Stimulated activated naive CD8-positive, alpha-beta T cell treated with anti-CD3 and anti-CD28 coated beads, Interleukin-15, amount 100 ng/mL, for 72 hours (primary cell): ENCODE measurements around the gene KCTD19.

ENCODE experiments used
- ATAC-seq: fragments of 150-1000 bp; cut with Tn5 transposase; 2 replicates; pipeline ENCODE4 v1.10.0; 2021; ENCODE audit warnings: mild to moderate bottlenecking, moderate library complexity
- DNase-seq, 2 donors: peaks; one replicate each; pipeline ENCODE4 v3.0.0; 2021 to 2022
- H3K27ac Mint-ChIP-seq, 2 donors: one replicate each; pipeline ENCODE4 v1.8.0; 2022; ENCODE audit warnings: mild to moderate bottlenecking in 2 of 2, mixed read lengths in 2 of 2, moderate library complexity in 2 of 2
- H3K27me3 Mint-ChIP-seq: one replicate; pipeline ENCODE4 v1.8.0; 2022; ENCODE audit warnings: mixed read lengths
- H3K4me1 Mint-ChIP-seq: one replicate; pipeline ENCODE4 v1.8.0; 2022; ENCODE audit warnings: mild to moderate bottlenecking, mixed read lengths
- H3K4me3 Mint-ChIP-seq, 2 donors: one replicate each; pipeline ENCODE4 v1.8.0; 2022; ENCODE audit warnings: mild to moderate bottlenecking in 2 of 2, mixed read lengths in 2 of 2, moderate library complexity in 1 of 2
- H3K9me3 Mint-ChIP-seq, 2 donors: one replicate each; pipeline ENCODE4 v1.8.0; 2022; ENCODE audit warnings: mixed read lengths in 2 of 2

The KCTD19 gene

DNA sequence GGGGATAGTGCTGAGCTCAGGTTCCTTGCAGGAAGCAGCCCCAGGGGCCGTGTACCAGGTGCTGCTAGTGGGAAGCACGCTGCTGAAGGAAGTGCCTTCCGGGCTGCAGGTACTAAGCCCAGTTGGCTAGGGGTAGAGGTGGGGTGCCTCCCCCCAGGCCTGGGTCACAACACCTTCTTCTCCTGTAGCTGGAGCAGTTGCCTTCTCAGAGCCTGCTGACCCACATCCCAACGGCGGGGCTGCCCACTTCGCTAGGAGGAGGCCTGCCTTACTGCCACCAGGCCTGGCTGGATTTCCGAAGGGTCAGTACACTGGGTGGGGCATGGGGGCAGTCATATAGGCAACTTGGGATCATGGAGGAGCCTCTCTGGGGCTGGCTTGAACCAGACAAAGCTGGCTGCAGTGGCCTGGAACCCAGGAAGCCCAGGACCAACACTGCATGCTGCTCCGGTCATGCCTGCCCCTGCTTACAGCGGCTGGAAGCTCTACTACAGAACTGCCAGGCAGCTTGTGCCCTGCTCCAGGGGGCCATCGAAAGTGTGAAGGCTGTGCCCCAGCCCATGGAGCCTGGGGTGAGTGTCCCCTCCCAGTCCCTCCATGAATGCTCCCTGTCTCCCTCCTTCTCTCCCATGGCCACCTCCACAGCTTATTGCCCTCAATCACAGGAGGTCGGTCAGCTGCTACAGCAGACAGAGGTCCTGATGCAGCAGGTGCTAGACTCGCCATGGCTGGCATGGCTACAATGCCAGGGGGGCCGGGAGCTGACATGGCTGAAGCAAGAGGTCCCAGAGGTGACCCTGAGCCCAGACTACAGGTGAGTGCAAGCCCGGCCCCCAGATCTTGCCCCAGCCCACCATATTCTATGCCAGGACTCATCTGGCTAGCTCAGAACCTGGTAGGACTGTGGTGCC lies 44.8 kb downstream of the KCTD19 start:
- peaks cover 36% of the 10 kb centered on the region for H3K4me1 Mint-ChIP-seq
- no peak overlapping the region for H3K27ac Mint-ChIP-seq
- no peak overlapping the region for H3K4me3 Mint-ChIP-seq
- ATAC-seq, result no peak
- H3K27me3 Mint-ChIP-seq, result no peaks in the 10 kb centered on the region
- DNase-seq, result no peak
- H3K9me3 Mint-ChIP-seq, result no peaks in the 10 kb centered on the region

DNA sequence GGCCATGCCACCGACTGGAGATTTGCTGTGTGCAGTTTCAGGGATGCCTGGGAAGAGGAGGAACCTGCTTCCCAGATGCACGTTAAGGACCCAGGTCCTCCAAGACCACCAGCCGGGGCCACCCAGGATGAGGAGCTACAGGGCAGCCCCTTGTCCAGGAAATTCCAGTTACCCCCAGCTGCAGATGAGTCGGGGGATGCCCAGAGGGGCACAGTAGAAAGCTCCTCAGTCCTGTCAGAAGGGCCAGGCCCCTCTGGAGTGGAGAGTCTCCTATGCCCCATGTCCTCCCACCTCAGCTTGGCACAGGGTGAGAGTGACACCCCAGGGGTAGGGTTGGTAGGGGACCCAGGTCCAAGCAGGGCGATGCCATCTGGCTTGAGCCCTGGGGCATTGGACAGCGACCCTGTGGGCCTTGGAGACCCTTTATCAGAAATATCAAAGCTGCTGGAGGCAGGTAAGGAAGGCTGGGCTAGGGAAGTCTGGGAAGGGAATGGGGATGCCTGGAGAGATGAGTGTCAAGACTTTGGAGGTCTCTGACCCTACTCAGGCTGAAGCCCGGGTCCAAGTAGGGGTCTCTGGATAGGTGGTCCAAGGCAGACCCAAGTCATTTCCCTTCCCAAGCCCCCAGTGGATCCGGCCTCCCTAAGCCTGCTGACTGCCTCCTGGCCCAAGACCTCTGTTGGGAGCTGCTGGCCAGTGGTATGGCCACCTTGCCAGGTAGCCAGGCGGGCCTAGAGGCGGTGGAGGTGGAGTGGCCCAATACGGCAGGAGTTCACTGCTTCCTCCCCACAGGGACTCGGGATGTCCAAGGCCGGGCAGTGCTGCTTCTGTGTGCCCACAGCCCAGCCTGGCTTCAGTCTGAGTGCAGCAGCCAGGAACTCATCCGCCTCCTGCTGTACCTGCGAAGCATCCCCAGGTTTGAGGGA lies 46.2 kb downstream of the KCTD19 start:
- no peaks in the 10 kb centered on the region for H3K27me3 Mint-ChIP-seq
- DNase-seq (no peak), ATAC-seq (no peak)
- H3K9me3 Mint-ChIP-seq, result no peaks in the 10 kb centered on the region
- H3K27ac Mint-ChIP-seq, result peak overlapping the region; percentile 27 to 64
- peaks cover 42% of the 10 kb centered on the region for H3K4me1 Mint-ChIP-seq
- peak overlapping the region; percentile 82 to 93 for H3K4me3 Mint-ChIP-seq

DNA sequence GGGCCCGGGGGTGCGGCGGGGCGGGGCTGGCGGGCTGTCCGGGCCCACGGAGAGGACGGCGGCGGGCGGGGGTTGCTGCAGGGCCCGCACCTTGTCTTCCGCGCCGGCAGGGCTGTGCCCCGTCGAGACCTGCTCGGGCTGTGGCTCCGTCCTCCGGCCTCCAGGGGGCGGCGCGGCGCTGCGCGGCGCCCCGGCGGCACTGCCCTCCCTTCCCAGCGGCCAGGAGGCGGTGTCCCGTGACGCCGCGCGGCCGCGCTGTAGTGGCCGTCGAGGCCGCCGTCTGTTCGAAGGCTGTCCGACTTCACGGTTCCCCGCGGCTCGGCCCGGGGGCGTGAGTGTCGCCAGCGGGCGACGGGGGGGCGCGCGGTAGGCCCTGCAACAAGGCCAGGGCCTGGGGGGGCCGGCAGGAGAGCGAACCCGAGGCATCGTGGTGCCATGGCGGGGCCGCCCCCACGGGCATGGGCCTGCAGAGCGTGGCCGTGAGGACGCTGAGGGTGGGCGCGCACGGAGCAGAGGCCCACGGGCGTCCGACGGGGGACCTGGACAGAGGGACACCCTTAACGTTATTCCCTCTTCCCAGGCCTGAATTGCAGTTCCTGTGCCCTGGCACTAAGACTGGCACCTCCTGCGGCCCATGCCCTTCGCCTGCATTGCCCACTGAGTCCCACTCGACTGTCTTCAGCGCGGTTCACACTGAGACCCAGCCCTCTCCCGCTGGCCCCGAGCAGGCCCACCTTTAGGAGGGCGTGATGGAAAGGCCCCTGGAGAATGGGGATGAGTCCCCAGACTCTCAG lies 47.0 kb downstream of the KCTD19 start, which contains the start of gene PLEKHG4:
Gene PLEKHG4 (plus strand): TSS at position 237 of the 794 bp plus-strand sequence. CDS start 513 bp downstream, at position 750.
- ATAC-seq (peak; percentile 94), DNase-seq (peak; percentile 86 to 88)
- H3K4me1 Mint-ChIP-seq, result peaks cover 46% of the 10 kb centered on the region
- H3K27ac Mint-ChIP-seq, result peak within 1 kb of the TSS; percentile 78 to 91
- no peaks in the 10 kb centered on the region for H3K27me3 Mint-ChIP-seq
- H3K4me3 Mint-ChIP-seq, result peak within 1 kb of the TSS; percentile 82 to 93
- no peaks in the 10 kb centered on the region for H3K9me3 Mint-ChIP-seq

DNA sequence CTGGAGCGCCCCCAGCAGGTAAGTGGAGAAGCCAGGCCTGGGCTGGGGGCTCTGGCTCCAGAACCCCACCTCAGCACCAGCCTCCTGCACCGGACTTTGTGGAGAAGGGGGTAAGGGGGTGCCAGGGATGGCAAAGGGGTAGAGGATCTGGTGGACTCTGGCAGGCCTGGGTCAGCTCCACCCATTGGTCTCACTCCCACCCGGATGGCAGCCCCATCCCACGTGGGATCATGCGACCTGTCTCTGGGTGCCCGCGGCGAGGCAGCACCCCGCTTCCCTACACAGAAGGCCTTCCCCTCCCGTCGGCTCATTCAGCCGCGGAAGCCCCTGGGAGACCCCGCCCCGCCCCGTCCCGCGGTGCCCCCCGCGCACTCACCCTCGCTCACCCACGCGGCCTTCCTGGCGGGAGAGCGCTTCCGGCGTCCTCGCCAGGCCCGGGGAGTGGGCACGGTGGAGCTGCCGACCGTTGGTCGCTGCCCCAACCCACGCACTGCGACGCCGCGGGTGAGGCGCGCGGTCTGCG lies 47.7 kb downstream of the KCTD19 start:
- Mint-ChIP-seq H3K4me3 (peak overlapping the region; percentile 82 to 93), H3K27ac (peak overlapping the region; percentile 68 to 91), H3K27me3 (no peaks in the 10 kb centered on the region), H3K9me3 (no peaks in the 10 kb centered on the region), H3K4me1 (peaks cover 46% of the 10 kb centered on the region)
- peak in 1 of 2 donors; percentile 75 for DNase-seq
- peak; percentile 76 for ATAC-seq

DNA sequence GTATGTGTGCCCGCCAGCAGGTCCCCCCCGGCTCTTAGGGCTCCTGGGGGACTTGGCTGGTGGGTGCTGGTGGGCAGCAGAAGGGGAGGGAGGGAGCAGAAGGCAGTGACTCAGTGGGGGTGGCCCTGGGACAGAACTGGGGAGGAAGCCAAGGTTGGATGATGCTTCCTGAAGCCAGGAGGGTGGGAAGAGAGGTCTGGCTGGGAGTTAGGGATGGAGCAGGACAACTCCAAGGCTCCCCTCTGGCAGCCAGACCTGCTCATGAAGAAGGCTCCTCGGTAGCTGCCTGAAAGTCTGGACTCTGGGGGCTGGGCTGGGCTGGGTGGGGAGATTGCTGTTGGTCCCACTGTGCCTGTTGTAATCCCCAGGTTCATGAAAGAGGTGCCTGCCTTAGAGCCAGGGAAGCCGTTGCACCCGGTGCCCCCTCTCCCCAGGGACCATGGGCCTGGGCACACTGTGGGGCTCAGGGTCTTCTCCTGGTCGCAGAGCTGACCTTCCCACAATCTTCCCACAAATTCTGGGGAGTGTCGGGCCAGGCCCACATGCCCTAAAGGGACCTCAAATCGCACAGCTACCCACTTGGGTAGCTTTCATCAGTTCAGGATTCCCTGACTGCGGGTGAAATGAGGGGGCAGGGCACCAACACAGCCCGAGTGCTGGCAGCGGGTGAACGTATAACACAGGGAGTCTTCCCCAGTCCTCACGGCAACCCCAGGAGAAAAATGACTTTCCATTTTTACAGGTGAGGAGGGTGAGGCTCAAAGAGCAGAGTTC lies 48.4 kb downstream of the KCTD19 start:
- DNase-seq (no peak), ATAC-seq (no peak)
- Mint-ChIP-seq H3K9me3 (no peaks in the 10 kb centered on the region), H3K4me3 (peak overlapping the region; percentile 82 to 93), H3K27me3 (no peaks in the 10 kb centered on the region), H3K4me1 (peaks cover 46% of the 10 kb centered on the region), H3K27ac (peak overlapping the region; percentile 91 to 93)

DNA sequence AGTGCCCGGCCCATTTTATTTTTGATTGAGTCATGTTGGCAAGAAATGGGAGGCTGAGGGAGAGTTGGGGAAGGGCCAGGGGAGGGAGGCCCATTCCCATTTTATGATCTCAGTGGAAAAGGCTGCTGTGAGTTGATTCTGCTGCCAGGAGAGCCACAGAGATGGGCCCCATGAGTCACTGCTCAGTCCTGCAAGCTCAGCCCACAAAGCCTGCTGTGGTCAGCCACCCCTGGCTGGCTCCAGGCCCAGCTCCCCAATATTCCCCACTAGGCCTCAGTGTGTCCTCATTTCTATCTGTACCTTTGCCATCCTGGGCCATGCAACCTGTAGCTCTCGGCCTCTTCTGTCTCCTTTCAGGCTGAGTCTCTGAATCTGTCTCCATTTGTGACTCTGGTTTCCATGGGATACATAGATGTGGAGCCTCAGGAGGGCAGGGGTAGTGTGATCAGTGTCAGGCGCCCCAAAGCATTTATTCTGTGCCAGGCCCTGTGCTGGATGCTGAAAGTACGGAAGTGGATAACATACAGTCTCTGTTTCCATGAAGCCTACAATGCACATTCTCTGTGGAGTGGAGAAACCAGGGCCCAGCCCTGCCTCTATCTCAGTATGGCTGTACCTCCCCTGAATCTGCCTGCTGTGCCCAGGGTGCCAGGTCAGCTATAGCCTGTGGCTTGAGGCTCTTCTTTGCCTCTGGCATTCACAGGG lies 49.1 kb downstream of the KCTD19 start:
- peak in 1 of 2 donors; percentile 35 for DNase-seq
- H3K27ac Mint-ChIP-seq, result peak overlapping the region; percentile 42 to 93
- no peak for ATAC-seq
- peak overlapping the region; percentile 82 to 83 for H3K4me3 Mint-ChIP-seq
- peaks cover 46% of the 10 kb centered on the region for H3K4me1 Mint-ChIP-seq
- no peaks in the 10 kb centered on the region for H3K27me3 Mint-ChIP-seq
- H3K9me3 Mint-ChIP-seq, result no peaks in the 10 kb centered on the region

DNA sequence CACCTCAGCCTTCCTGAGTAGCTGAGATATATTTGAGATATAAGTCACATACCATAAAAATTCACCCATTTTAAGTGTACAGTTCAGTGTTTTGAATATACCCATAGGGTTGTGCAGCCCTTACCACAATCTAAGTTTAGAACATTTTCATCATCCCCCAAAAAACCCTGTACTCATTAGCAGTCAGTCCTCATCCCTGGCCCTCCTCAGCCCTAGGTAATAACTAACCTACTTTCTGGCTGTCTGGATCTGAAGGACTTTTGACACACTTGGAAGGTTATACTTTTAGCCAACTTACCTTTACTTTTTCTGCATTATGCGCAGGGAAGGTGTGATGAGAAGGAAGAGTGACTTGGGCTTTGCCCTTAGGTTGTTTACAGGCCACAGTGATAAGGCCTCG lies 51.2 kb downstream of the KCTD19 start:
- no peak for ATAC-seq
- no peak overlapping the region for H3K4me3 Mint-ChIP-seq

DNA sequence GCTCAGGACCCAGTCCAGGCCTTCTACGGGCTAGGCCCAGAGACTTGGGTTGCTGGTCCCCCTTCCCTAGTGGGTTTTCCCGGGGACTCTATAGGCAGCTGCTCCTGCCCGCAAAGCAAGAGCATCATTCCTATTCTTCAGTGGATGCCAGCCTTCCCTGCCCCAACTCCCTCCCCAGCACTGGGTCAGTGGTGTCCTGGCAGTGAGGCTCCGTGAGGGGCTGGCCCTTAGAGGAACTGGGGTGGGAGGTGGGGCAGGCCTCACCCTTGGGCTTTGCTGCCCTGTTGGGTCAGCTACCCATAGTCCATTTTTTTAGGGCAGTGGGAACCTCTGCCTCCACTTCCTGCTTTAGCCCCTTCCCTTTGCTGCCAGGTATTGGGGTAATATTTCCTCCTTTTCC lies 55.1 kb downstream of the KCTD19 start:
- Mint-ChIP-seq H3K27ac (peak overlapping the region in 1 of 2 donors; percentile 81), H3K27me3 (no peaks in the 10 kb centered on the region), H3K4me1 (peaks cover 12% of the 10 kb centered on the region), H3K4me3 (no peak overlapping the region), H3K9me3 (no peaks in the 10 kb centered on the region)
- ATAC-seq (peak; percentile 35), DNase-seq (no peak)

More for the DNA sequence above, 51.2 kb downstream of the KCTD19 start:
- Mint-ChIP-seq H3K27ac (peak overlapping the region; percentile 67 to 89), H3K9me3 (no peaks in the 10 kb centered on the region), H3K4me1 (peaks cover 42% of the 10 kb centered on the region), H3K27me3 (no peaks in the 10 kb centered on the region)
- no peak for DNase-seq

DNA sequence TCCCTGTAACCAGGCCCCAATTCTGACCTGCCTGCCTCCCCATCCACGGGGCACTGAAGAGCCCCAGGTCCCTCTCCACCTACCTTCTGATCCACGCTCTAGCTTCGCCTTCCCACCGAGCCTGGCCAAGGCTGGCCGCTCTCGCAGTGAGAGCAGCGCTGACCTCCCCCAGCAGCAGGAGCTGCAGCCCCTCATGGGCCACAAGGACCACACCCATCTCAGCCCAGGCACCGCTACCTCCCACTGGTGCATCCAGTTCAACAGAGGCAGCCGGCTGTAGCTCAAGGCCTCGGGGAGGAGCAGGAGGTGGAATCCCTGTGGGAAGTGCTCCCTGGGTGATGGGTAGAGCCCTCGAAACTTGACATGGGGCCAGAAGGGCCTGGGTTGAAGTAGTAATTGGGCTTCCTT lies 55.6 kb downstream of the KCTD19 start:
- ATAC-seq, result peak; percentile 23
- no peak for DNase-seq
- Mint-ChIP-seq H3K9me3 (no peaks in the 10 kb centered on the region), H3K4me3 (no peak overlapping the region), H3K27me3 (no peaks in the 10 kb centered on the region), H3K4me1 (peaks cover 7% of the 10 kb centered on the region), H3K27ac (peak overlapping the region in 1 of 2 donors; percentile 19)

DNA sequence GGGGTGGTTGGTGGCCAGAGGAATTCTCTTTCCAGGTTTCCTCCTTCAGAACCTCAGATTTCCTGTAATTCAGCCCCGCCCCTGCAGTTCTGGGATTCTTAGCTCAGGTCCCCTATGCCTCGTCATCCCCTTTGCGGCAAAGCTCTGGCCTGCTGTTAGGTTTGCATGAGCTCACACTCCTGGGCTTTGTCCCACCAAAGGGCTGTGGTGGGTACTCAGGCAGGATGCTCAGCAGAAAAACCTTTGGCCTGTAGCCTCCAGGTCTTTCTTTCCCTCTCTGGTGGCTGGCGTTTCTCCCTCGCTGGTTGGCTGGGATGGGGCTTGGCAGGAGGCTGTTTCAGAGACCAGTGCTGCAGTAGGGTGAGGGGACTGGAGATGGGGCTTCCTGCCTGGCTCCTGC lies 56.8 kb downstream of the KCTD19 start:
- H3K9me3 Mint-ChIP-seq, result no peaks in the 10 kb centered on the region

DNA sequence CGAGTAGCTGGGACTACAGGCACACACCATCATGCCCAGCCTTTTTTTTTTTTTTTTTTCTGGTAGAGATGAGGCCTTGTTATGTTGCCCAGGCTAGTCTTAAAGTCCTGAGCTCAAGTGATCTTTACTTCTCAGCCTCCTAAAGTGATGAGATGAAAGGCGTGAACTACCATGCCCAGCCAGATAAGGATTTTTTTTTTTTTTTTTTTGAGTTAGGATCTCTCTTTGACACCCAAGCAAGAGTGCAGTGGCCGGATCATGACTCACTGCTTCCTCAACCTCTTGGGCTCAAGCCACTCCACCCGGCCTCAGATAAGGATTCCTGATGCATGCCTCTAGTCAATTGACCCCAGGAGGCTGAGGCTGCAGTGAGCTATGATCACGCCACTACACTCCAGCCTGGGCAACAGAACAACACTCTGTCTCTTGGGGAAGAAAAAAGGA lies 58.4 kb downstream of the KCTD19 start:
- ATAC-seq (no peak), DNase-seq (no peak)
- H3K27me3 Mint-ChIP-seq, result peaks cover 9% of the 10 kb centered on the region
- H3K4me3 Mint-ChIP-seq, result no peak overlapping the region
- no peak overlapping the region for H3K27ac Mint-ChIP-seq
- no peaks in the 10 kb centered on the region for H3K4me1 Mint-ChIP-seq
- H3K9me3 Mint-ChIP-seq, result no peaks in the 10 kb centered on the region

More for the DNA sequence above, 56.8 kb downstream of the KCTD19 start:
- no peak overlapping the region for H3K27ac Mint-ChIP-seq
- DNase-seq (no peak), ATAC-seq (no peak)
- no peaks in the 10 kb centered on the region for H3K4me1 Mint-ChIP-seq
- H3K27me3 Mint-ChIP-seq, result no peaks in the 10 kb centered on the region
- H3K4me3 Mint-ChIP-seq, result no peak overlapping the region

DNA sequence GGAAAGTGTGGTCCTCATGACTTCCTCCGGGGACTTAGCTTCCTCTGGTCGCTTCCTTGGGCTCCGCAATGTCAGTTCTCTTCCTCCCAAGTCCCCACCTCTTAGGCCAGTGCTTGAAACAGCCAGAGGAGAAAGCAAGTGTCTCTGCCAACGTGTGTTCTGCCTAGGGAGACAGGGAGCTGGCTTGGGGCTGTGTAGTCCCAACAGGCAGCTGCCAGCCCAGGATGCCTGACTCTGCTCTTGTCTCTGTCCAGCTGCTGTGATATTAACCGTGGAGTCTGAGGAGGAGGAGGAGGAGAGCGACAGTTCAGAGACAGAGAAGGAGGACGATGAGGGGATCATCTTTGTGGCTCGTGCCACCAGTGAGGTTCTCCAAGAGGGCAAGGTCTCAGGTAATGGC lies 60.7 kb downstream of the KCTD19 start:
- H3K4me1 Mint-ChIP-seq, result no peaks in the 10 kb centered on the region
- no peak overlapping the region for H3K4me3 Mint-ChIP-seq
- no peaks in the 10 kb centered on the region for H3K9me3 Mint-ChIP-seq
- H3K27me3 Mint-ChIP-seq, result peaks cover 17% of the 10 kb centered on the region
- ATAC-seq, result no peak
- DNase-seq, result no peak
- H3K27ac Mint-ChIP-seq, result no peak overlapping the region

DNA sequence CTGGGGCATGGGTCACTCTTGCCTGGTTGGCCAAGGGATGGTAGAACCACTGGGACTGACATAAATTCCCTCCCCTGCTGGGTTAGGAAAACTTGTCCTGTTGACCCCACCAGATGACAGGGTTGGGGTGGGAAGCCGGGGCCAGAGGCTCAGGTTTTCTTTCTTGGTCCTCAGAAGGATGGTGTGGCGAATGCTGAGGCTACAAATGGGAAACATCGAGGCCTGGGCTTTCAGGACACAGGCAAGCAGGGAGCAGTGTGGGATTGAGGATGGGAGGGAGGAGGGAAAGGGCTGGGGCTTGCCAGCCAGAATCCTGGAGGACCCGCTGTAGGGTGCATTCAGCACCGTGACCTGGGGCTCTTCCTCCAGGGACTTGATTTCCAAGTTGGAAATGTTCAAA lies 61.7 kb downstream of the KCTD19 start:
- ATAC-seq, result no peak
- no peak for DNase-seq
- Mint-ChIP-seq H3K27me3 (peaks cover 17% of the 10 kb centered on the region), H3K27ac (no peak overlapping the region), H3K4me3 (no peak overlapping the region), H3K9me3 (no peaks in the 10 kb centered on the region), H3K4me1 (no peaks in the 10 kb centered on the region)

DNA sequence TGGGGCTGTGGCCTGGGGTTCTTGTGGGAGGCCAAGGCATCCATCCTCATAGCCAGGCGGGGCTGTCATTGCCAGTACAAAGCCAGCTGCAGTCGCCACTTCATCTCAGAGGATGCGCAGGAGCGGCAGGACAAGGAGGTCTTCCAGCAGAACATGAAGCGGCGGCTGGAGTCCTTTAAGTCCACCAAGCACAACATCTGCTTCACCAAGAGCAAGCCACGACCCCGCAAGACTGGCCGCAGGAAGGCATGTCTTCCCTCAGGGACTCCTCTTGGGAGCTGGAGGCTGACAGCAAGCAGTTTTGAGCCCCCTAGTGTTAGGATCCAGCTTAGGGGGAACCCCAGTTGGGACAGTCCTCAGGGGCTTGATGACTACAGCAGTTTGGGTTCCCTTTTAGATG lies 62.3 kb downstream of the KCTD19 start:
- H3K9me3 Mint-ChIP-seq, result no peaks in the 10 kb centered on the region
- H3K4me3 Mint-ChIP-seq, result no peak overlapping the region
- H3K27ac Mint-ChIP-seq, result no peak overlapping the region
- no peak for ATAC-seq
- H3K27me3 Mint-ChIP-seq, result peaks cover 17% of the 10 kb centered on the region
- H3K4me1 Mint-ChIP-seq, result no peaks in the 10 kb centered on the region
- no peak for DNase-seq
